HG02642 (cell line): ENCODE data around the gene IL21.

Source experiments
- ATAC-seq: cut with Tn5 transposase; IDR thresholded peaks from one replicate; pipeline ENCODE4 v1.9.1; 2021; ENCODE audit warnings: mild to moderate bottlenecking; ENCODE audit not compliant: unreplicated experiment, poor library complexity

IL21 gene

GRCh38 chr4:122635205-122635604, 14.3 kb upstream of the IL21 start:
- peak; percentile 61 for ATAC-seq

GRCh38 chr4:122633211-122633610, 12.3 kb upstream of the IL21 start:
- ATAC-seq: no peak

GRCh38 chr4:122632396-122633143, 11.7 kb upstream of the IL21 start:
- ATAC-seq: peak; percentile 74

- no peak for ATAC-seq
Measured at GRCh38 chr4:122625156-122625555, 4.3 kb upstream of the IL21 start.

GRCh38 chr4:122624205-122624604, 3.3 kb upstream of the IL21 start:
- ATAC-seq: no peak

GRCh38 chr4:122623637-122624166, 2.8 kb upstream of the IL21 start:
- ATAC-seq: no peak

- ATAC-seq: no peak
Measured at GRCh38 chr4:122622400-122622799, 1.5 kb upstream of the IL21 start.

- ATAC-seq: no peak
Measured at GRCh38 chr4:122619611-122620010, 1.3 kb downstream of the IL21 start.

GRCh38 chr4:122617597-122618593, 3.0 kb downstream of the IL21 start:
- ATAC-seq: no peak

- no peak for ATAC-seq
Measured at GRCh38 chr4:122616915-122617596, 3.8 kb downstream of the IL21 start.

GRCh38 chr4:122614621-122615020, 6.2 kb downstream of the IL21 start:
- no peak for ATAC-seq

- ATAC-seq: no peak
Measured at GRCh38 chr4:122612540-122612939, 8.3 kb downstream of the IL21 start.

- ATAC-seq: no peak
Measured at GRCh38 chr4:122606364-122607043, 14.4 kb downstream of the IL21 start.

- no peak for ATAC-seq
Measured at GRCh38 chr4:122604146-122604545, 16.7 kb downstream of the IL21 start.

- ATAC-seq: no peak
Measured at GRCh38 chr4:122603156-122603574, 17.7 kb downstream of the IL21 start.

GRCh38 chr4:122602277-122603142, 18.4 kb downstream of the IL21 start:
- no peak for ATAC-seq

- ATAC-seq: no peak
Measured at GRCh38 chr4:122591196-122591595, 29.7 kb downstream of the IL21 start.

GRCh38 chr4:122588453-122589238, 32.2 kb downstream of the IL21 start:
- no peak for ATAC-seq
